Lower leg skin (tissue), 4 donors: ENCODE data around the gene NDRG3. TPM values are rescaled to one million over a fixed set of nuclear protein-coding genes. Genes with fewer than 3 reads are reported as not detected.

ENCODE experiments used
- DNase-seq, 2 donors: peaks; one replicate each; pipeline ENCODE4 v3.0.0-alpha.2; 2019; ENCODE audit warnings: low spot score in 2 of 2
- H3K4me3 ChIP-seq: fragments of 200-600 bp; sonication (generic); 2 replicates; pipeline ENCODE4 v1.5.1; 2017; ENCODE audit warnings: mild to moderate bottlenecking, low read depth; ENCODE audit not compliant: poor library complexity, severe bottlenecking
- CTCF ChIP-seq, 3 donors: fragments of 450-650 bp; IDR thresholded peaks; one replicate each; pipeline ENCODE4 v1.5.1; 2016; ENCODE audit warnings: antibody characterized with exemption in 3 of 3, mild to moderate bottlenecking in 3 of 3, moderate library complexity in 2 of 3
- POLR2A ChIP-seq, 2 donors: fragments of 450-650 bp; IDR thresholded peaks; one replicate each; pipeline ENCODE4 v1.6.1; 2016 to 2017; ENCODE audit warnings: antibody characterized with exemption in 2 of 2, mild to moderate bottlenecking in 1 of 2, moderate library complexity in 1 of 2
- WGBS, 2 donors: methylation state at CpG; one replicate each; pipeline ENCODE4 v1.1.5; 2018; 5-methylcytosine and 5-hydroxymethylcytosine counted together
- intact Hi-C: fragments of 100-400 bp; cut with DNase I; formaldehyde crosslinking; loops from one replicate; pipeline ENCODE4 v1.15.0; 2023; ENCODE audit warnings: low total_unique reads
- total RNA-seq, 4 donors: library from RNA; depleted of rRNA; stranded (reverse); fragments of >200 nt; gene quantifications; one replicate each; pipeline ENCODE4 v1.1.0, GENCODE V29; 2016

The NDRG3 gene
- total RNA-seq, 4 donors from 2014 or later = 16.6 to 21.8 (median 19.8) TPM

GRCh38 chr20:36736451-36737182 lies 9.3 kb downstream of the NDRG3 start:
- no peak for DNase-seq
- TF ChIP-seq POLR2A (IDR thresholded peaks at IDR 0.05) (no peak), CTCF (IDR thresholded peaks at IDR 0.05) (no peak)
- H3K4me3 ChIP-seq = no peak overlapping the region
- 86 to 98% methylated on average over 3 of the region's 3 CpGs for WGBS, 2 donors
- intact Hi-C loops = no loop called here

GRCh38 chr20:36732456-36732855 lies 13.4 kb downstream of the NDRG3 start:
- H3K4me3 ChIP-seq = no peak overlapping the region
- no peak for DNase-seq
- no peak for TF ChIP-seq POLR2A (IDR thresholded peaks at IDR 0.05)
- no peak for TF ChIP-seq CTCF (IDR thresholded peaks at IDR 0.05)
- intact Hi-C loops = no loop called here
- WGBS, 2 donors = 91 to 100% methylated on average over 1 of the region's 1 CpG

GRCh38 chr20:36728986-36729385 lies 16.9 kb downstream of the NDRG3 start:
- intact Hi-C loops = no loop called here
- 63 to 66% methylated on average over 3 of the region's 3 CpGs for WGBS, 2 donors
- no peak for DNase-seq
- TF ChIP-seq POLR2A (IDR thresholded peaks at IDR 0.05) (no peak), CTCF (IDR thresholded peaks at IDR 0.05) (no peak)
- H3K4me3 ChIP-seq = no peak overlapping the region

GRCh38 chr20:36726168-36726567 lies 19.7 kb downstream of the NDRG3 start:
- intact Hi-C loops = no loop called here
- 88 to 89% methylated on average over 3 of the region's 3 CpGs for WGBS, 2 donors
- TF ChIP-seq POLR2A (IDR thresholded peaks at IDR 0.05) = no peak
- no peak for TF ChIP-seq CTCF (IDR thresholded peaks at IDR 0.05)

GRCh38 chr20:36720510-36720909 lies 25.4 kb downstream of the NDRG3 start:
- no peak overlapping the region for H3K4me3 ChIP-seq
- WGBS, 2 donors = 86 to 93% methylated on average over 3 of the region's 3 CpGs
- DNase-seq = no peak
- no peak for TF ChIP-seq POLR2A (IDR thresholded peaks at IDR 0.05)
- TF ChIP-seq CTCF (IDR thresholded peaks at IDR 0.05) = no peak
- intact Hi-C loops = no loop called here

More at GRCh38 chr20:36726168-36726567, 19.7 kb downstream of the NDRG3 start:
- DNase-seq = no peak
- H3K4me3 ChIP-seq = no peak overlapping the region

GRCh38 chr20:36717657-36718056 lies 28.2 kb downstream of the NDRG3 start:
- 88 to 93% methylated on average over 2 of the region's 2 CpGs for WGBS, 2 donors
- TF ChIP-seq POLR2A (IDR thresholded peaks at IDR 0.05) (no peak), CTCF (IDR thresholded peaks at IDR 0.05) (no peak)
- no peak for DNase-seq
- intact Hi-C loops = no loop called here
- no peak overlapping the region for H3K4me3 ChIP-seq
